Type B pancreatic cell (in vitro differentiated cells): ENCODE data around the gene SLFN14. TPM values are rescaled to one million over a fixed set of nuclear protein-coding genes. Genes with fewer than 3 reads are reported as not detected.

ENCODE experiments used
- DNase-seq: peaks from one replicate; pipeline ENCODE4 v3.0.0; 2021; ENCODE audit warnings: mixed read lengths; ENCODE audit not compliant: unreplicated experiment; ENCODE audit errors: extremely low spot score
- H3K27ac Mint-ChIP-seq: 2 replicates; pipeline ENCODE4 v1.8.0; 2021; ENCODE audit warnings: mild to moderate bottlenecking, mixed read lengths
- H3K27me3 Mint-ChIP-seq: 2 replicates; pipeline ENCODE4 v1.8.0; 2021; ENCODE audit warnings: mixed read lengths
- H3K36me3 Mint-ChIP-seq: 2 replicates; pipeline ENCODE4 v1.8.0; 2021; ENCODE audit warnings: mixed read lengths
- H3K4me1 Mint-ChIP-seq: one replicate; pipeline ENCODE4 v1.8.0; 2021; ENCODE audit warnings: mixed read lengths; ENCODE audit not compliant: unreplicated experiment
- H3K4me3 Mint-ChIP-seq: 2 replicates; pipeline ENCODE4 v1.8.0; 2021; ENCODE audit warnings: mild to moderate bottlenecking, mixed read lengths
- H3K9me3 Mint-ChIP-seq: 2 replicates; pipeline ENCODE4 v1.8.0; 2021; ENCODE audit warnings: mixed read lengths
- total RNA-seq: library from RNA; stranded (reverse); gene quantifications from 2 replicates; pipeline ENCODE4 v1.2.1, GENCODE V29; 2021; ENCODE audit warnings: low replicate concordance
- TF ChIP-seq, protein P1 (sequence below): fragments of 200-600 bp; sonication (generic); conservative IDR thresholded peaks from 2 replicates; pipeline ENCODE4 v1.5.0; 2021; ENCODE audit warnings: antibody characterized with exemption, mild to moderate bottlenecking

SLFN14 gene
- total RNA-seq, 1 donor from 2014 or later: not detected

- Mint-ChIP-seq H3K36me3 (peaks cover 25% of the 10 kb centered on the region), H3K4me3 (no peak overlapping the region), H3K9me3 (no peaks in the 10 kb centered on the region), H3K27ac (no peak overlapping the region), H3K27me3 (no peaks in the 10 kb centered on the region), H3K4me1 (no peaks in the 10 kb centered on the region)
- TF ChIP-seq, protein P1, sequence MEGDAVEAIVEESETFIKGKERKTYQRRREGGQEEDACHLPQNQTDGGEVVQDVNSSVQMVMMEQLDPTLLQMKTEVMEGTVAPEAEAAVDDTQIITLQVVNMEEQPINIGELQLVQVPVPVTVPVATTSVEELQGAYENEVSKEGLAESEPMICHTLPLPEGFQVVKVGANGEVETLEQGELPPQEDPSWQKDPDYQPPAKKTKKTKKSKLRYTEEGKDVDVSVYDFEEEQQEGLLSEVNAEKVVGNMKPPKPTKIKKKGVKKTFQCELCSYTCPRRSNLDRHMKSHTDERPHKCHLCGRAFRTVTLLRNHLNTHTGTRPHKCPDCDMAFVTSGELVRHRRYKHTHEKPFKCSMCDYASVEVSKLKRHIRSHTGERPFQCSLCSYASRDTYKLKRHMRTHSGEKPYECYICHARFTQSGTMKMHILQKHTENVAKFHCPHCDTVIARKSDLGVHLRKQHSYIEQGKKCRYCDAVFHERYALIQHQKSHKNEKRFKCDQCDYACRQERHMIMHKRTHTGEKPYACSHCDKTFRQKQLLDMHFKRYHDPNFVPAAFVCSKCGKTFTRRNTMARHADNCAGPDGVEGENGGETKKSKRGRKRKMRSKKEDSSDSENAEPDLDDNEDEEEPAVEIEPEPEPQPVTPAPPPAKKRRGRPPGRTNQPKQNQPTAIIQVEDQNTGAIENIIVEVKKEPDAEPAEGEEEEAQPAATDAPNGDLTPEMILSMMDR: no peak
- no peak for DNase-seq
Measured at GRCh38 chr17:35597604-35598003, 37.0 kb upstream of the SLFN14 start.

DNA sequence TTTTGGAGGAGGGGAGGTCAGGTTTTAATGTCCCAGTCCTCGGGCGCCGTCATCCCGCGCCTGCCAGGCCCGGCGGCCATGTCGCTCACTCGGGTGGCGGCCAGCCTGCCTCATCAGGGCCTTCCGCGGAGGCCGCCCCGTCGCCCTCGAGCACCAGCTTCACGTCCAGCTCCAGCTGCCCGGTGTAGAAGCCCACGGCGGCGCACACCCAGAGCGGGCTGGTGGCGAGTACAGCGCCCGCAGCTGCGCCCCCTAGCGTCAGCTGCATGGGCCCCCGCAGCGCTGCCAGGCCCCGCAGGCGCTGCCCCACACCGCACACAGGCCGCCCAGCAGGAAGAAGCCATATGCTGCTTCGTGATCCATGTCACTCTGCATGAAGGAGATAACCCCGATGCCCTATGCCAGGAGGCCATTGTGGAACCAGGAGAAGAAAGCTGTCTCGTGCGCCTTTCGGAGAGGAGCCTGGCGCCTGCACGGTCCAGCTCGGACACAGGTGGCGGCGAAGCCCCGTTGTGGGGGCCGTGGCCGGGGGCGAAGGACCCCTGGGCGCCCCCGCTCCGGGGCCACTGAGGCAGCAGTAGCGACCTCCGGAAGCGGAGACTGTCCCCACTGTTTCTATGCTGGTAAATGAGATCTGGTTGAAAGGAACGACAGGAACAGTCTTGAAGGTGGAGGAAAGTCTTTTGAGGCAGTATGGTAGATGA lies 36.1 kb upstream of the SLFN14 start:
- peaks cover 25% of the 10 kb centered on the region for H3K36me3 Mint-ChIP-seq
- TF ChIP-seq, protein P1: no peak
- H3K27me3 Mint-ChIP-seq: no peaks in the 10 kb centered on the region
- no peaks in the 10 kb centered on the region for H3K9me3 Mint-ChIP-seq
- H3K4me1 Mint-ChIP-seq: no peaks in the 10 kb centered on the region
- no peak overlapping the region for H3K4me3 Mint-ChIP-seq
- no peak for DNase-seq
- H3K27ac Mint-ChIP-seq: no peak overlapping the region

DNA sequence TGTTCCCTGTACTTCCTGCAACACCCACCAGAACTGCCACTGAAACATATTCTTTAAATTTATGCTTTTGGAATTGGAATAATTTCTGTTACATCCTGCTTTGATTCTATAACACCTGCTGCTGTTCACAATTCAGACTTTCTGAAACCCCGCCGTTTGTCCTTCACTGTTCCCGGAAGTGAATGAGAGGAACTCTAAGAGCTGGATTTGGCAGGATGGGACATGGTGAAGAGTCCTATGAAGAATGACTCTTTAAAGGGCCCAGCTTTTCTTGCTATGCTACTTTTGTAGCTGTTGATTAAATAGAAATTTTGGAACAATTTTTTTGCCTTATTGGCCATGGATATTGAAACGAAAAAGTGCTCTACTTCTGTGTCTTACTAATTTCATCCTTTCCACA lies 35.5 kb upstream of the SLFN14 start:
- Mint-ChIP-seq H3K4me3 (no peak overlapping the region), H3K36me3 (peaks cover 25% of the 10 kb centered on the region)
- no peak for DNase-seq

DNA sequence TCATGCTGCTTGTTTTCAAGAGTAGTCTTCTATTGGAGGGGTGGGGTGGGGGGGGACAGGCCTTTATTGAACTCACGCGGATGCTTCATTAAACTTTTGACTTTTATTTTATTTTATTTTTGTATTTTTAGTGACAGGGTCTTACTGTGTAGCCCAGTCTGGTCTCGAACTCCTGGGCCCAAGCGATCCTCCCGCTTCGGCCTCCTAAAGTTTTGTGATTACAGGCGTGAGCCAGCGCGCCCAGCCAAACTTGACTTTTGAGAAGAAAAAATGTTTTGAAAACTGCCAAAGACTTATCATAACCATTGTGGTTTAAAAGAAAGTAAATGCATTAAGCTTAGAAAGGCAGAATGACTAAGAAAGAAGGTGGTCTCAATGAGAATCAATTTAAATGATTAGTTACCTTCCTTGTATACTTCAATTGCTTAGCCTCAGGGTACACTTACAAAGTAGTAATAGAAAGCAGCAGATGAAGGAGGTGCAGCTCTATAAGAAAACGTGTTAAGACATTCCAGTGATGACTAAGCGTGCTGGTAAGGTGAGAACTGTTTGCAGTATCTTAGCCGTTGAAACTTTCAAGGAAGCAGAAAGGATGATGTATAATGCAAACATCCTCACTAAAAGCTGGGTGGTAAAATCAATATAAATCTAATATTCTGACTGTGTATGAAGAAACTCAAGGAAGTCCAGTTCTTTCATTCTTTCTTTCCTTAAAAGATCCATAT lies 27.7 kb upstream of the SLFN14 start:
- peak overlapping the region; percentile 100 for H3K27ac Mint-ChIP-seq
- peaks cover 19% of the 10 kb centered on the region for H3K27me3 Mint-ChIP-seq
- peaks cover 24% of the 10 kb centered on the region for H3K4me1 Mint-ChIP-seq
- DNase-seq: no peak
- no peaks in the 10 kb centered on the region for H3K9me3 Mint-ChIP-seq
- TF ChIP-seq, protein P1: no peak
- no peaks in the 10 kb centered on the region for H3K36me3 Mint-ChIP-seq
- H3K4me3 Mint-ChIP-seq: peak overlapping the region; percentile 99

More for the DNA sequence above, 35.5 kb upstream of the SLFN14 start:
- Mint-ChIP-seq H3K27ac (no peak overlapping the region), H3K4me1 (no peaks in the 10 kb centered on the region), H3K9me3 (no peaks in the 10 kb centered on the region), H3K27me3 (no peaks in the 10 kb centered on the region)
- TF ChIP-seq, protein P1: no peak

- TF ChIP-seq, protein P1: no peak
- Mint-ChIP-seq H3K4me1 (peaks cover 24% of the 10 kb centered on the region), H3K9me3 (no peaks in the 10 kb centered on the region), H3K4me3 (peak within 1 kb of the TSS; percentile 99), H3K36me3 (no peaks in the 10 kb centered on the region), H3K27me3 (peaks cover 23% of the 10 kb centered on the region), H3K27ac (peak within 1 kb of the TSS; percentile 100)
- DNase-seq: peak; percentile 97
Measured at GRCh38 chr17:35587074-35587961, 26.7 kb upstream of the SLFN14 start, which contains the start of gene AP2B1. TSS of gene AP2B1 (plus strand) at chr17:35587322. CDS start at chr17:35594031, 6,709 bp downstream.
